Measurements from ENCODE around the gene CDKN1C. TPM values are rescaled to one million over a fixed set of nuclear protein-coding genes. Genes with fewer than 3 reads are reported as not detected.

Gene CDKN1C
- total and polyA plus RNA-seq, 2 of the 8 experiments (the other 6 are each of a cell fraction or from before 2014, with no cell fraction given) = 12.8 to 14.1 TPM

GRCh38 chr11:2892967-2893528, 7.5 kb upstream of the CDKN1C start:
- CTCF ChIA-PET (ENCODE audit: partially characterized antibody) = interaction anchor here (0.5 to 13.5 kb wide), 31 partner anchors 10 to 480 kb away, joined by 3 to 521 read pairs (median 5); partner anchors contain the start of gene PHLDA2
- peak in 2 of 3 experiments; percentile 39 to 45; a peak in 3 of 4 replicates for TF ChIP-seq CTCF (IDR thresholded peaks at IDR 0.05; ENCODE audit: control extremely low read depth in 1 of 3, insufficient read depth in 1 of 3, low read depth in 1 of 3, low read length in 3 of 3)
- TF ChIP-seq POLR2AphosphoS5 (IDR thresholded peaks at IDR 0.05; ENCODE audit: low read depth, low read length) = no peak
- TF ChIP-seq RXRA (IDR thresholded peaks at IDR 0.05; ENCODE audit: insufficient read depth, low read depth, low read length) = no peak
- no peak for TF ChIP-seq CHD1 (IDR thresholded peaks at IDR 0.05; ENCODE audit: low read depth, low read length)
- no peak for TF ChIP-seq MAX (IDR thresholded peaks at IDR 0.05)
- no peak for TF ChIP-seq BCL11A (IDR thresholded peaks at IDR 0.05; ENCODE audit: low read depth in 2 of 2, low read length in 2 of 2)
- no peak for TF ChIP-seq CBX8 (IDR thresholded peaks at IDR 0.05; ENCODE audit: borderline replicate concordance, low read depth, low read length)
- TF ChIP-seq HDAC2 (IDR thresholded peaks at IDR 0.05; ENCODE audit: borderline replicate concordance in 1 of 2, low read depth in 2 of 2, low read length in 2 of 2) = peak in 1 of 2 experiments; percentile 23; a peak in 1 of 4 replicates

More at GRCh38 chr11:2892967-2893528, 7.5 kb upstream of the CDKN1C start:
- H3K9ac ChIP-seq (replicated peaks in 1 of 4; ENCODE audit: extremely low read depth in 1 of 4, low read depth in 3 of 4, low read length in 3 of 4) = peak overlapping the region in 1 of 4 experiments; percentile 18; a peak in 2 of 7 replicates
- H4K20me1 ChIP-seq (replicated peaks in 1 of 2; ENCODE audit: control insufficient read depth in 1 of 2, insufficient read depth in 2 of 2, low read length in 2 of 2) = no peaks in the 10 kb centered on the region
- H3K4ac ChIP-seq (replicated peaks; ENCODE audit: insufficient read length, low read depth, low read length) = peak overlapping the region; percentile 69
- peak overlapping the region; percentile 87; the same call in 1 of the 2 replicates for H2BK5ac ChIP-seq (ENCODE audit: low read depth, low read length)
- H3K27me3 ChIP-seq (replicated peaks in 1 of 4; ENCODE audit: control insufficient read depth in 3 of 4, extremely low read depth in 1 of 4, insufficient read depth in 3 of 4, low read length in 3 of 4) = peaks cover 0 to 17% (median 4%) of the 10 kb centered on the region in 4 experiments; a peak in 4 of 7 replicates
- H4K5ac ChIP-seq (ENCODE audit: insufficient read length, low read depth, low read length) = peak overlapping the region; percentile 97
- peak overlapping the region; percentile 98; the same call in 1 of the 2 replicates for H2BK20ac ChIP-seq (ENCODE audit: low read length)
- peaks cover 0 to 20% (median 15%) of the 10 kb centered on the region in 4 experiments; a peak in 6 of 7 replicates for H3K4me1 ChIP-seq (replicated peaks in 1 of 4; ENCODE audit: control insufficient read depth in 3 of 4, insufficient read depth in 4 of 4, low read length in 3 of 4)
- H3K4me3 ChIP-seq (ENCODE audit: extremely low read depth in 1 of 4, insufficient read depth in 2 of 4, low read depth in 3 of 4, low read length in 4 of 4) = peak overlapping the region; percentile 25 to 52 (median 40); a peak in 6 of 8 replicates
- H3K27ac ChIP-seq (ENCODE audit: low read depth, low read length) = peak overlapping the region; percentile 12; the same call in 1 of the 2 replicates
- no peaks in the 10 kb centered on the region for H3K36me3 ChIP-seq (ENCODE audit: control insufficient read depth in 2 of 4, insufficient read depth in 4 of 4, low read length in 3 of 4)
- peak overlapping the region; percentile 100 for H3K18ac ChIP-seq (ENCODE audit: extremely low read depth, low read length)
- peak overlapping the region; percentile 67 for H2BK120ac ChIP-seq (replicated peaks; ENCODE audit: low read depth, low read length)
- H4K91ac ChIP-seq (replicated peaks; ENCODE audit: insufficient read length, low read length) = peak overlapping the region; percentile 100
- FAIRE-seq (no peak), DNase-seq (ENCODE audit: low read depth in 1 of 2, low spot score in 2 of 2) (no peak)
- peaks cover 0 to 4% of the 10 kb centered on the region in 2 experiments; a peak in 1 of 4 replicates for H3K9me3 ChIP-seq (ENCODE audit: insufficient read depth in 2 of 2, low read depth in 1 of 2, low read length in 1 of 2)
- peaks cover 3% of the 10 kb centered on the region for H3K23me2 ChIP-seq (ENCODE audit: low read depth, low read length)
- H2BK12ac ChIP-seq (ENCODE audit: low read depth, low read length) = peak overlapping the region; percentile 97; the same call in 1 of the 2 replicates
- H3K56ac ChIP-seq (replicated peaks; ENCODE audit: insufficient read length, low read depth, low read length) = peak overlapping the region; percentile 13
- POLR2A ChIA-PET (ENCODE audit: partially characterized antibody) = interaction anchor here (0.6 to 4.4 kb wide), 9 partner anchors 9 to 361 kb away, joined by 3 to 17 read pairs (median 6); partner anchors contain the start of genes KCNQ1OT1 and PHLDA2
- WGBS, 2 experiments (ENCODE audit: extremely low coverage in 1 of 2, insufficient coverage in 1 of 2, insufficient read length in 1 of 2, insufficient replicate concordance in 2 of 2, low coverage in 1 of 2, low lambda C conversion rate in 2 of 2, missing lambda C conversion rate in 1 of 2) = 44% methylated on average over 4 of the region's 4 CpGs; no CpG with 5 or more reads in 1 of the 2 experiments
- H3K14ac ChIP-seq (ENCODE audit: insufficient read length) = no peak overlapping the region
- no peak overlapping the region for H2AFZ ChIP-seq (ENCODE audit: low read length)
- no peak overlapping the region; the same call in 1 of the 2 replicates for H2BK15ac ChIP-seq (ENCODE audit: low read length)
- H4K8ac ChIP-seq (ENCODE audit: extremely low read depth, insufficient read depth, low read length) = peak overlapping the region; percentile 97
- no peaks in the 10 kb centered on the region for H3K79me2 ChIP-seq (ENCODE audit: control insufficient read depth in 1 of 2, insufficient read depth in 2 of 2, low read length in 2 of 2)
- no peak overlapping the region for H3K23ac ChIP-seq (ENCODE audit: insufficient read length)
- peak overlapping the region; percentile 9; the same call in 1 of the 2 replicates for H2AK5ac ChIP-seq (ENCODE audit: low read depth, low read length)
- H3K4me2 ChIP-seq (ENCODE audit: insufficient read depth in 1 of 2, low read depth in 2 of 2, low read length in 2 of 2) = peak overlapping the region; percentile 67 to 68
- no peaks in the 10 kb centered on the region for H3K79me1 ChIP-seq (ENCODE audit: low read depth, low read length)

Data from H1 (cell line).